ENCODE data around the gene ASB18. TPM values are rescaled to one million over a fixed set of nuclear protein-coding genes. Genes with fewer than 3 reads are reported as not detected.

ASB18 gene
- total RNA-seq, 4 donors from 2014 or later = not detected

GRCh38 chr2:236252602-236253001, 11.6 kb downstream of the ASB18 start:
- no peak for DNase-seq (ENCODE audit: low spot score in 2 of 2)
- Histone ChIP-seq H3K4me1 (no peaks in the 10 kb centered on the region), H3K4me3 (no peak overlapping the region), H3K9me3 (no peaks in the 10 kb centered on the region), H3K27ac (no peak overlapping the region), H3K27me3 (peaks cover 0 to 5% of the 10 kb centered on the region in 2 donors), H3K36me3 (no peaks in the 10 kb centered on the region)
- no peak for TF ChIP-seq POLR2A (IDR thresholded peaks at IDR 0.05)
- WGBS, 2 donors = 70 to 78% methylated on average over 2 to 3 of the region's 3 CpGs

- Histone ChIP-seq H3K36me3 (no peaks in the 10 kb centered on the region), H3K4me3 (no peak overlapping the region), H3K4me1 (no peaks in the 10 kb centered on the region), H3K27ac (no peak overlapping the region), H3K9me3 (no peaks in the 10 kb centered on the region), H3K27me3 (peaks cover 0 to 5% of the 10 kb centered on the region in 2 donors)
- WGBS, 2 donors = 33 to 40% methylated on average over 13 of the region's 13 CpGs
- no peak for DNase-seq (ENCODE audit: low spot score in 2 of 2)
- TF ChIP-seq CTCF (IDR thresholded peaks at IDR 0.05) (no peak), POLR2A (IDR thresholded peaks at IDR 0.05) (no peak), EP300 (IDR thresholded peaks at IDR 0.05) (peak in 1 of 2 donors; percentile 60)
These were observed 13.2 kb downstream of the ASB18 start for GRCh38 chr2:236250909-236251579.

- Histone ChIP-seq H3K9me3 (no peaks in the 10 kb centered on the region), H3K4me1 (no peaks in the 10 kb centered on the region), H3K36me3 (no peaks in the 10 kb centered on the region), H3K27me3 (peaks cover 0 to 5% of the 10 kb centered on the region in 2 donors), H3K4me3 (no peak overlapping the region), H3K27ac (no peak overlapping the region)
- 49 to 54% methylated on average over 3 of the region's 3 CpGs for WGBS, 2 donors
- no peak for DNase-seq (ENCODE audit: low spot score in 2 of 2)
- no peak for TF ChIP-seq CTCF (IDR thresholded peaks at IDR 0.05)
These were observed 13.9 kb downstream of the ASB18 start for GRCh38 chr2:236250286-236250685.

DNA sequence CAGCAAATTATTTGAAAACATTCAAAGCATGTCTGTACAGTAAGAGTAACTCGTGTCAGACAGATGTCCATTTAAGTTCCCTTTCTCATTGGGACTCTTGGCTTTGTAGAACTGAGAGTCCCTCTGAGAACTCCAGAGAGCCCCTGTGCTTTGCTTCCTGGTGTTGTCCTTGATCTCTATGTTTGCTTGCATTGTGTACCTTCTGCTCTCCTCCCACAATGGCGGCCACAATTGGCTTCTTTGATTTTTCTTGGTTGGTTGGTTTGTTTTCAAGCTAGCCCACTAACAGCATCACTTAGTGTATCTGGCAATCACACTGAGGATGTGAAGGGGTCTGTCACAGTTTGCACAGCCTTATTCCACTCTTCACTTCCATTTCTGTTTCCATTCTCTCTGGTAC, 15.1 kb downstream of the ASB18 start:
- Histone ChIP-seq H3K27ac (no peak overlapping the region), H3K4me3 (no peak overlapping the region), H3K9me3 (no peaks in the 10 kb centered on the region), H3K4me1 (no peaks in the 10 kb centered on the region), H3K27me3 (peaks cover 0 to 5% of the 10 kb centered on the region in 2 donors), H3K36me3 (no peaks in the 10 kb centered on the region)
- no peak for TF ChIP-seq POLR2A (IDR thresholded peaks at IDR 0.05)
- no peak for TF ChIP-seq CTCF (IDR thresholded peaks at IDR 0.05)
- no peak for TF ChIP-seq EP300 (IDR thresholded peaks at IDR 0.05)
- 81 to 93% methylated on average over 2 of the region's 2 CpGs for WGBS, 2 donors
- no peak for DNase-seq (ENCODE audit: low spot score in 2 of 2)

DNA sequence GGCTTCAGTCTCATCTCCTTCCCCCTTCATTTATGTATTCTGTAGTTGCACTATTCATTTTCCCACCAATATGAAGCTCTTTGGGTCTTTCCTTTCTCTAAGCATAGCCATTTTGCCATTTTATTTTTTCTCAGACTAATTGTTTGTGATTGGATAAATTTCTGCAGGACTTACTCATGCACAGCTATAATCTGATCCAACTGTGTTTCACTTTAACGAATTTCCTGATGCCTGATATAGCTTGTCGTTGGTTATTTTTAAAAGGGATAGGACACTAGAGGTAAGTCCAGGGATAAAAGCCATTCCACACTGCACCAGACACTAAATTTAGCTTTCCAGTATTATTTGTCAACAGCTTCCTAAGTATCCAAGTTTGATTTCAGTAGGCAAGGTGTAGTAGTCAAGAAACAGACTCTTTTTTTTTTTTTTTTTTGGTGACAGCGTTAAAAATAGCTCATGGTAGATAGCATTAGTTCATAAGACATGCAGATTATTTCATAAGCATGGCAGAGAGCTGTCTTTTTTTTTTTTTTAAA, 17.4 kb downstream of the ASB18 start:
- DNase-seq (ENCODE audit: low spot score in 2 of 2) = no peak
- 62 to 73% methylated on average over 3 of the region's 3 CpGs for WGBS, 2 donors
- Histone ChIP-seq H3K9me3 (no peaks in the 10 kb centered on the region), H3K4me1 (no peaks in the 10 kb centered on the region), H3K4me3 (no peak overlapping the region), H3K27me3 (peaks cover 0 to 5% of the 10 kb centered on the region in 2 donors), H3K36me3 (no peaks in the 10 kb centered on the region), H3K27ac (no peak overlapping the region)
- TF ChIP-seq EP300 (IDR thresholded peaks at IDR 0.05) = no peak
- TF ChIP-seq POLR2A (IDR thresholded peaks at IDR 0.05) = no peak
- no peak for TF ChIP-seq CTCF (IDR thresholded peaks at IDR 0.05)

All from tibial nerve (tissue), 4 donors.